ENCODE data around the gene SVOP. TPM values are rescaled to one million over a fixed set of nuclear protein-coding genes. Genes with fewer than 3 reads are reported as not detected.

SVOP gene
- total RNA-seq, 2 experiments from 2014 or later, result not detected

DNA sequence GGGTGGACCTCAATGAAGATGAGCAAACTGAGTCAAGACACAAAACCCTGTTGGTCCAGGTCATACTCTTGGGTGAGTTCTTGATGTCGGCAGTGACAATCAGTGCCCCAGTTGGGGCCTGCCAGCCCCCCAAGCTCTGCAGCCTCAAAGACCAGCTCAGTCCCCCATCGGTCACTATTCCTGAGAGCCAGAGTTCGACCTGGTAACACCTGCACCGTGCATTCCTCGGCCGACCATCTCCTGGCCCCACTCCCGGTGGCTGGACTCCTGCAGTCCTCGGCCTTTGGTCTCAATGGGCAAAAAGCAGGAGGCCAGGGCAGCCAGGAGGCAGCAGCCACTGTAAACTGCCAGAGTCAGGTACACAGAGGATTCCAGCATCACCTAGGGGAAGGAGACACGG is 108.5 kb downstream of the SVOP start:
- intact Hi-C loops (cut with DNase I, micrococcal nuclease), result no loop called here
- CTCF ChIA-PET, result no interaction called here
- ATAC-seq (ENCODE audit: poor library complexity), result no peak

DNA sequence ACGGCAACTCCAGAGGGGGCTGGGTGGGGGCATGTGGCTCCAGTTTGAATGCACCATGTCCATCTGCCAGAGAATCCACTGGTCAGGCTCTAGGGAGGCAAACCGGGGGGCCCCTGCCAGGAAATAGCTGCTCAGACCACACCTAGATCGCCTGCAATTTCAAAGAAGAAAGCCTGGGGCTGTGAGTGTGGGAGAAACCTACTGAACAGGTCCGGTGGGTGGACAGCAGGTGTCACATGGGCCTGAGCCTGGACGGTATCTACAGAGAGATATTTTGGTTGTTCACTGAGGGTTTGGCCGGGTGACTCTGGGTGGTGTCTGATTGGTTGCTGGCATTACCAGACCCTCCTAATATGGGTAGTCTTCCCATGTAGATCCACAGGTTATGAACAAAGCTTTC is 109.0 kb downstream of the SVOP start:
- peaks cover 6% of the 10 kb centered on the region for H3K27me3 Mint-ChIP-seq
- H3K36me3 Mint-ChIP-seq (ENCODE audit: low read depth), result no peaks in the 10 kb centered on the region
- no peak overlapping the region for H3K4me3 ChIP-seq (ENCODE audit: low read length)
- no peak overlapping the region for H3K4me3 Mint-ChIP-seq
- no peaks in the 10 kb centered on the region for H3K9me3 Mint-ChIP-seq
- no peak overlapping the region for H3K27ac ChIP-seq (ENCODE audit: low read depth in 1 of 2, low read length in 2 of 2)
- no peaks in the 10 kb centered on the region for H3K36me3 ChIP-seq (ENCODE audit: insufficient read depth, low read length)
- ChIA-PET CTCF (no interaction called here), POLR2A (no interaction called here)
- ATAC-seq (ENCODE audit: poor library complexity), result no peak
- peaks cover 0 to 4% of the 10 kb centered on the region in 2 experiments for H3K9me3 ChIP-seq (ENCODE audit: control insufficient read depth in 1 of 2, insufficient read depth in 1 of 2, low read length in 2 of 2)
- H3K27me3 ChIP-seq (ENCODE audit: control insufficient read depth in 1 of 2, insufficient read depth in 2 of 2, low read length in 2 of 2), result peaks cover 0 to 4% of the 10 kb centered on the region in 2 experiments
- no peaks in the 10 kb centered on the region for H3K4me1 Mint-ChIP-seq (ENCODE audit: low read depth)
- intact Hi-C loops (cut with DNase I, micrococcal nuclease), result no loop called here
- no peak for DNase-seq
- TF ChIP-seq, protein P1, sequence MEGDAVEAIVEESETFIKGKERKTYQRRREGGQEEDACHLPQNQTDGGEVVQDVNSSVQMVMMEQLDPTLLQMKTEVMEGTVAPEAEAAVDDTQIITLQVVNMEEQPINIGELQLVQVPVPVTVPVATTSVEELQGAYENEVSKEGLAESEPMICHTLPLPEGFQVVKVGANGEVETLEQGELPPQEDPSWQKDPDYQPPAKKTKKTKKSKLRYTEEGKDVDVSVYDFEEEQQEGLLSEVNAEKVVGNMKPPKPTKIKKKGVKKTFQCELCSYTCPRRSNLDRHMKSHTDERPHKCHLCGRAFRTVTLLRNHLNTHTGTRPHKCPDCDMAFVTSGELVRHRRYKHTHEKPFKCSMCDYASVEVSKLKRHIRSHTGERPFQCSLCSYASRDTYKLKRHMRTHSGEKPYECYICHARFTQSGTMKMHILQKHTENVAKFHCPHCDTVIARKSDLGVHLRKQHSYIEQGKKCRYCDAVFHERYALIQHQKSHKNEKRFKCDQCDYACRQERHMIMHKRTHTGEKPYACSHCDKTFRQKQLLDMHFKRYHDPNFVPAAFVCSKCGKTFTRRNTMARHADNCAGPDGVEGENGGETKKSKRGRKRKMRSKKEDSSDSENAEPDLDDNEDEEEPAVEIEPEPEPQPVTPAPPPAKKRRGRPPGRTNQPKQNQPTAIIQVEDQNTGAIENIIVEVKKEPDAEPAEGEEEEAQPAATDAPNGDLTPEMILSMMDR (IDR thresholded peaks at IDR 0.05), result no peak
- no peak overlapping the region for H3K27ac Mint-ChIP-seq
- H3K4me1 ChIP-seq (ENCODE audit: insufficient read depth, low read length), result no peaks in the 10 kb centered on the region

More for the DNA sequence above, 108.5 kb downstream of the SVOP start:
- H3K4me3 ChIP-seq (ENCODE audit: low read length), result no peak overlapping the region
- no peak overlapping the region for H3K4me3 Mint-ChIP-seq
- no peak for DNase-seq
- POLR2A ChIA-PET, result no interaction called here
- no peak overlapping the region for H3K27ac Mint-ChIP-seq
- H3K4me1 Mint-ChIP-seq (ENCODE audit: low read depth), result no peaks in the 10 kb centered on the region
- H3K4me1 ChIP-seq (ENCODE audit: insufficient read depth, low read length), result no peaks in the 10 kb centered on the region
- TF ChIP-seq, protein P1 (IDR thresholded peaks at IDR 0.05), result no peak
- H3K9me3 Mint-ChIP-seq, result no peaks in the 10 kb centered on the region
- peaks cover 6% of the 10 kb centered on the region for H3K27me3 Mint-ChIP-seq
- H3K36me3 Mint-ChIP-seq (ENCODE audit: low read depth), result no peaks in the 10 kb centered on the region
- H3K36me3 ChIP-seq (ENCODE audit: insufficient read depth, low read length), result no peaks in the 10 kb centered on the region
- H3K9me3 ChIP-seq (ENCODE audit: control insufficient read depth in 1 of 2, insufficient read depth in 1 of 2, low read length in 2 of 2), result peaks cover 0 to 4% of the 10 kb centered on the region in 2 experiments
- H3K27ac ChIP-seq (ENCODE audit: low read depth in 1 of 2, low read length in 2 of 2), result no peak overlapping the region
- peaks cover 0 to 4% of the 10 kb centered on the region in 2 experiments for H3K27me3 ChIP-seq (ENCODE audit: control insufficient read depth in 1 of 2, insufficient read depth in 2 of 2, low read length in 2 of 2)

DNA sequence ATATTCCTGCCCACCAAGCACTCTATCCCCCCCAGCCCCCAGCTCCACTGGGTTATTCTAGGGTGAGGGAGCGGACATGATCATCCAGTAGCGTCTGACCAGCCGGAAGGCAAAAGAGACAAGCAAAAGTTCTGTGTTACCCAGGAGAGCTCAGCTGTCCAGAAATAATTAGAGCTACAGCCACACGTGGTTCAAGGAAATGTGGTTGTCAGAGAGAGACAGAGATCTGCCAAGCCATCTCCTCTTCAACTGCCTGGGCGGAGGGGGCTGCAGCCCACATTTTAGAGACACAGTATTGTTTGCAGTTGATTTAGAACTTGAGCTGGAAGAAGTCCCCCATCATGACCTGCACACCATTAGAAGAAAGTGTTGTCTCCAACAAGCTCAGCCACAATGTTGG is 110.5 kb downstream of the SVOP start:
- Histone ChIP-seq H3K9me3 (ENCODE audit: control insufficient read depth in 1 of 2, insufficient read depth in 1 of 2, low read length in 2 of 2) (peaks cover 0 to 4% of the 10 kb centered on the region in 2 experiments), H3K27me3 (ENCODE audit: control insufficient read depth in 1 of 2, insufficient read depth in 2 of 2, low read length in 2 of 2) (peaks cover 0 to 4% of the 10 kb centered on the region in 2 experiments), H3K4me3 (ENCODE audit: low read length) (no peak overlapping the region), H3K4me1 (ENCODE audit: insufficient read depth, low read length) (no peaks in the 10 kb centered on the region), H3K27ac (ENCODE audit: low read depth in 1 of 2, low read length in 2 of 2) (no peak overlapping the region), H3K36me3 (ENCODE audit: insufficient read depth, low read length) (no peaks in the 10 kb centered on the region)
- no peak overlapping the region for H3K27ac Mint-ChIP-seq
- CTCF ChIA-PET, result interaction anchor here (0.6 kb wide), 1 partner anchor 1583 kb away, joined by 3 read pairs; no protein-coding TSS in a partner anchor
- intact Hi-C loops (cut with DNase I, micrococcal nuclease), result no loop called here
- H3K36me3 Mint-ChIP-seq (ENCODE audit: low read depth), result no peaks in the 10 kb centered on the region
- H3K27me3 Mint-ChIP-seq, result peaks cover 12% of the 10 kb centered on the region
- TF ChIP-seq, protein P1 (IDR thresholded peaks at IDR 0.05), result no peak
- no peaks in the 10 kb centered on the region for H3K4me1 Mint-ChIP-seq (ENCODE audit: low read depth)
- ATAC-seq (ENCODE audit: poor library complexity), result no peak
- POLR2A ChIA-PET, result no interaction called here
- DNase-seq, result no peak
- H3K4me3 Mint-ChIP-seq, result no peak overlapping the region
- no peaks in the 10 kb centered on the region for H3K9me3 Mint-ChIP-seq
